ENCODE measurements around the gene SLC44A5.
"Not testable (repeated sequence)": the region's sequence is repeated elsewhere in the genome, so short reads cannot be mapped to it uniquely, and the experiment has no call there.

The SLC44A5 gene

GRCh38 chr1:75198761-75199160 is 412.2 kb downstream of the SLC44A5 start:
- Histone ChIP-seq H3K27me3 (ENCODE audit: insufficient read depth, low read length, poor library complexity, severe bottlenecking) (no peaks in the 10 kb centered on the region), H3K4me3 (ENCODE audit: low read length, poor library complexity, severe bottlenecking) (no peak overlapping the region), H3K9ac (ENCODE audit: low read depth, low read length, poor library complexity, severe bottlenecking) (no peak overlapping the region), H3K4me2 (ENCODE audit: low read depth, low read length, poor library complexity, severe bottlenecking) (no peak overlapping the region), H3K9me2 (replicated peaks; ENCODE audit: low read depth, low read length) (no peaks in the 10 kb centered on the region), H3F3A (ENCODE audit: low read depth) (no peaks in the 10 kb centered on the region), H3K79me2 (ENCODE audit: insufficient read depth, low read length) (no peaks in the 10 kb centered on the region), H2AFZ (ENCODE audit: low read length) (no peak overlapping the region), H3K9me3 (ENCODE audit: insufficient read depth, low read depth, low read length) (no peaks in the 10 kb centered on the region), H3K36me3 (ENCODE audit: insufficient read depth, low read length) (no peaks in the 10 kb centered on the region), H3K4me1 (ENCODE audit: insufficient read depth, low read length, poor library complexity, severe bottlenecking) (no peaks in the 10 kb centered on the region), H4K20me1 (ENCODE audit: insufficient read depth, low read length, poor library complexity, severe bottlenecking) (no peaks in the 10 kb centered on the region)
- no peak for TF ChIP-seq EZH2phosphoT487 (IDR thresholded peaks at IDR 0.05; ENCODE audit: borderline replicate concordance)
- TF ChIP-seq, protein P1, sequence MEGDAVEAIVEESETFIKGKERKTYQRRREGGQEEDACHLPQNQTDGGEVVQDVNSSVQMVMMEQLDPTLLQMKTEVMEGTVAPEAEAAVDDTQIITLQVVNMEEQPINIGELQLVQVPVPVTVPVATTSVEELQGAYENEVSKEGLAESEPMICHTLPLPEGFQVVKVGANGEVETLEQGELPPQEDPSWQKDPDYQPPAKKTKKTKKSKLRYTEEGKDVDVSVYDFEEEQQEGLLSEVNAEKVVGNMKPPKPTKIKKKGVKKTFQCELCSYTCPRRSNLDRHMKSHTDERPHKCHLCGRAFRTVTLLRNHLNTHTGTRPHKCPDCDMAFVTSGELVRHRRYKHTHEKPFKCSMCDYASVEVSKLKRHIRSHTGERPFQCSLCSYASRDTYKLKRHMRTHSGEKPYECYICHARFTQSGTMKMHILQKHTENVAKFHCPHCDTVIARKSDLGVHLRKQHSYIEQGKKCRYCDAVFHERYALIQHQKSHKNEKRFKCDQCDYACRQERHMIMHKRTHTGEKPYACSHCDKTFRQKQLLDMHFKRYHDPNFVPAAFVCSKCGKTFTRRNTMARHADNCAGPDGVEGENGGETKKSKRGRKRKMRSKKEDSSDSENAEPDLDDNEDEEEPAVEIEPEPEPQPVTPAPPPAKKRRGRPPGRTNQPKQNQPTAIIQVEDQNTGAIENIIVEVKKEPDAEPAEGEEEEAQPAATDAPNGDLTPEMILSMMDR (conservative IDR thresholded peaks at IDR 0.05; ENCODE audit: low read length): no peak

- Histone ChIP-seq H3K9me2 (replicated peaks; ENCODE audit: low read depth, low read length) (no peaks in the 10 kb centered on the region), H2AFZ (ENCODE audit: low read length) (no peak overlapping the region), H3K4me3 (ENCODE audit: low read length, poor library complexity, severe bottlenecking) (no peak overlapping the region), H4K20me1 (ENCODE audit: insufficient read depth, low read length, poor library complexity, severe bottlenecking) (no peaks in the 10 kb centered on the region), H3K9ac (ENCODE audit: low read depth, low read length, poor library complexity, severe bottlenecking) (no peak overlapping the region), H3K9me3 (ENCODE audit: insufficient read depth, low read depth, low read length) (no peaks in the 10 kb centered on the region), H3F3A (ENCODE audit: low read depth) (no peaks in the 10 kb centered on the region), H3K27me3 (ENCODE audit: insufficient read depth, low read length, poor library complexity, severe bottlenecking) (no peaks in the 10 kb centered on the region), H3K4me1 (ENCODE audit: insufficient read depth, low read length, poor library complexity, severe bottlenecking) (no peaks in the 10 kb centered on the region), H3K36me3 (ENCODE audit: insufficient read depth, low read length) (no peaks in the 10 kb centered on the region), H3K4me2 (ENCODE audit: low read depth, low read length, poor library complexity, severe bottlenecking) (no peak overlapping the region), H3K79me2 (ENCODE audit: insufficient read depth, low read length) (no peaks in the 10 kb centered on the region)
- TF ChIP-seq, protein P1 (conservative IDR thresholded peaks at IDR 0.05; ENCODE audit: low read length): no peak
- TF ChIP-seq EZH2phosphoT487 (IDR thresholded peaks at IDR 0.05; ENCODE audit: borderline replicate concordance): no peak
Measured at GRCh38 chr1:75198163-75198562, 412.8 kb downstream of the SLC44A5 start.

DNA sequence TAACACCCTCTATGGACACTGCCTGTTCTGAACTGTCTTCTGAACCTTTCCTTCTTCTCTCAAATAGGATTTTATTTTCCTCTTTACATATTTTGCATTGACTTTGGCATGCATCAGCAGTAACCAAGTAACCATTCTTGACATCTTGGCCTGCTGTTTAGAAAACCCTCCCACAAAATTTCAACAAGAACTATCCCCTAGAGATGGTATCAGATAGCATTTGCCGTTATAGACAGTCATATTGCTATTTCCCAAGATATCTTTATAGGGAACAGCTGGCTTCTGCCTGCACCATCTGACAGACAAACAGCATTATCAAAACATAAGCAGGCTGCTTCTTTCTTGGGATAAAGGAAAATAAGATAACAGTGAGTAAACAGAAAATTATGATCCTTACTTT is 422.0 kb downstream of the SLC44A5 start:
- Histone ChIP-seq H3K4me1 (ENCODE audit: insufficient read depth, low read length, poor library complexity, severe bottlenecking) (no peaks in the 10 kb centered on the region), H3K79me2 (ENCODE audit: insufficient read depth, low read length) (no peaks in the 10 kb centered on the region), H3K36me3 (ENCODE audit: insufficient read depth, low read length) (no peaks in the 10 kb centered on the region), H2AFZ (ENCODE audit: low read length) (no peak overlapping the region), H3K9me2 (replicated peaks; ENCODE audit: low read depth, low read length) (no peaks in the 10 kb centered on the region), H3K27me3 (ENCODE audit: insufficient read depth, low read length, poor library complexity, severe bottlenecking) (no peaks in the 10 kb centered on the region), H4K20me1 (ENCODE audit: insufficient read depth, low read length, poor library complexity, severe bottlenecking) (no peaks in the 10 kb centered on the region), H3K9me3 (ENCODE audit: insufficient read depth, low read depth, low read length) (no peaks in the 10 kb centered on the region), H3F3A (ENCODE audit: low read depth) (no peaks in the 10 kb centered on the region), H3K9ac (ENCODE audit: low read depth, low read length, poor library complexity, severe bottlenecking) (no peak overlapping the region), H3K4me3 (ENCODE audit: low read length, poor library complexity, severe bottlenecking) (no peak overlapping the region), H3K4me2 (ENCODE audit: low read depth, low read length, poor library complexity, severe bottlenecking) (no peak overlapping the region)
- TF ChIP-seq EZH2phosphoT487 (IDR thresholded peaks at IDR 0.05; ENCODE audit: borderline replicate concordance): no peak
- TF ChIP-seq, protein P1 (conservative IDR thresholded peaks at IDR 0.05; ENCODE audit: low read length): no peak

DNA sequence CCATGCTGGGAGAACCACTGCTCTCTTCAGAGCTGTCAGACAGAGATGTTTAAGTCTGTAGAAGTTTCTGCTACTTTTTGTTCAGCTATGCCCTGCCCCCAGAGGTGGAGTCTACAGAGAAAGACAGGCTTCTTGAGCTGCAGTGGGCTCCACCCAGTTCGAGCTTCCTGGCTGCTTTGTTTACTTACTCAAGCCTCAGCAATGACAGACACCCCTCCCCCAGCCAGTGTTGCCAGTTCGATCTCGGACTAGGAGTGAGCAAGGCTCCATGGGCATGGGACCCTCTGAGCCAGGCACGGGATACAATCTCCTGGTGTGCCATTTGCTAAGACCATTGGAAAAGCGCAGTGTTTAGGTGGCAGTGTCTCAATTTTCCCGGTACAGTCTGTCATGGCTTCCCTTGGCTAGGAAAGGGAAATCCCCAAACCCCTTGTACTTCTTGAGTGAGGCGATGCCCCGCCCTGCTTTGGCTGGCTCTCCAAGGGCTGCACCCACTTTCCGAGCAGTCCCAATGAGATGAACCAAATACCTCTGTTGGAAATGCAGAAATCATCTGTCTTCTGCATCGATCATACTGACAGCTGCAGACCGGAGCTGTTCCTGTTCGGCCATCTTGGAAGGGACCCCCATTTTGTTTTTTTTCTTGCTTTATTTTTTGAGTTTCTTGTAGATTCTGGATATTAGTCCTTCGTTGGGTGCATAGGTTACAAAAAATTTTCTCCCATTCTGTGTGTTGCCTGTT is 429.5 kb downstream of the SLC44A5 start:
- H3K4me1 ChIP-seq (ENCODE audit: insufficient read depth, low read length, poor library complexity, severe bottlenecking); H2AFZ ChIP-seq (ENCODE audit: low read length); H3K9me3 ChIP-seq (ENCODE audit: insufficient read depth, low read depth, low read length); H3F3A ChIP-seq (ENCODE audit: low read depth); H3K36me3 ChIP-seq (ENCODE audit: insufficient read depth, low read length); H3K4me3 ChIP-seq (ENCODE audit: low read length, poor library complexity, severe bottlenecking); H3K4me2 ChIP-seq (ENCODE audit: low read depth, low read length, poor library complexity, severe bottlenecking); H3K9me2 ChIP-seq (replicated peaks; ENCODE audit: low read depth, low read length); H3K27me3 ChIP-seq (ENCODE audit: insufficient read depth, low read length, poor library complexity, severe bottlenecking); H4K20me1 ChIP-seq (ENCODE audit: insufficient read depth, low read length, poor library complexity, severe bottlenecking); H3K79me2 ChIP-seq (ENCODE audit: insufficient read depth, low read length); H3K9ac ChIP-seq (ENCODE audit: low read depth, low read length, poor library complexity, severe bottlenecking): not testable (repeated sequence)
